Hematopoietic multipotent progenitor cell treated with erythropoietin and hydrocortisone succinate and interleukin-3 and kit ligand, for 17 days (in vitro differentiated cells): ENCODE data around the gene RINL.
"Not testable (repeated sequence)": the region's sequence is repeated elsewhere in the genome, so short reads cannot be mapped to it uniquely, and the experiment has no call there.

Experiments used
- DNase-seq: peaks from one replicate; pipeline ENCODE4 v3.0.0-alpha.2; 2015; ENCODE audit warnings: low spot score

RINL gene

GRCh38 chr19:38904581-38905539 is 26.8 kb upstream of the RINL start:
- DNase-seq = no peak

DNA sequence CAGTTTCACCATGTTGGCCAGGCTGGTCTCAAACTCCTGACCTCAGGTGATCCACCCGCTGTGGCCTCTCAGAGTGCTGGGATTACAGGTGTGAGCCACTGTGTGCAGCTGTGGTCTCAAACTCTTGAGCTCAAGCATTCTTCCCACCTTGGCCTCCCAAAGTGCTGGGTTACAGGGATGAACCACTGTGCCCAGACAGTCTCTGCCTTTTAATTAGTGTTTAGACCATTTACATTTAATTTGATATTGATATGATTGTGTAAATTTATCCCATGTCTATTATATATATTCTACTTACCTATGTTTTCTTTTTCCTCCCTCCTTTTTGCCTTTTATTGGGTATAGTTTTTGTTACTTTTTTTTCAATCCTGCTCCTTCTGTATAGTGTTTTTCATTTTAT is 23.6 kb upstream of the RINL start:
- no peak for DNase-seq

- peak; percentile 32 for DNase-seq
Observed at GRCh38 chr19:38900743-38901190, 22.7 kb upstream of the RINL start.

- DNase-seq = no peak
Observed at GRCh38 chr19:38900202-38900629, 22.1 kb upstream of the RINL start.

- peak; percentile 100 for DNase-seq
Observed at GRCh38 chr19:38899447-38900201, 21.5 kb upstream of the RINL start, which contains the start of the genes NFKBIB and SIRT2. Gene NFKBIB, plus strand, starts transcription at chr19:38899969. Its CDS starts 64 bp downstream, at chr19:38900033. Gene SIRT2, minus strand, starts transcription at chr19:38899618. Its CDS starts 97 bp downstream, at chr19:38899521.

GRCh38 chr19:38898788-38899446 is 20.8 kb upstream of the RINL start:
- no peak for DNase-seq

DNA sequence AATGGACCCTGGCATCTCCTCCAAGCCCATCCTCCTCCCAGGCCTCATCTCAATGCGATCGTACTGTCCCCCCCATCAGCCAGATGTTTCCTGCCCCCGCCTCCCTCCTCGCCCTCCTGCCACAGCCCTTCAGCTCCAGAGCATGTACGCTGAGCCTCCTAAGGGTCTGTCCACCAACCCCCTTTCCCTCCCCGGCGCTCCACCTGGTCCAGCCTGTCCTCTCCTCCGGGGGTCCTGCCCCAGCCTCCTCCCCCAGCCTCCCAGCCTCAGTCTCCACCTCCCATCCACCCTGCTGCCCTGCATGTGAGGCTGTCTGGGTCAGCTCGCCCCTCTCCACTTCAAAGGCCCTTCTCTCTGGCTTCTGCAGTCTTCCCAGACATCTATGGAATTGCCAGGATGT is 16.9 kb upstream of the RINL start:
- no peak for DNase-seq

GRCh38 chr19:38893341-38893771 is 15.3 kb upstream of the RINL start:
- DNase-seq = no peak

GRCh38 chr19:38892841-38893240 is 14.8 kb upstream of the RINL start:
- DNase-seq = no peak

- no peak for DNase-seq
Observed at GRCh38 chr19:38891771-38892170, 13.7 kb upstream of the RINL start.

DNA sequence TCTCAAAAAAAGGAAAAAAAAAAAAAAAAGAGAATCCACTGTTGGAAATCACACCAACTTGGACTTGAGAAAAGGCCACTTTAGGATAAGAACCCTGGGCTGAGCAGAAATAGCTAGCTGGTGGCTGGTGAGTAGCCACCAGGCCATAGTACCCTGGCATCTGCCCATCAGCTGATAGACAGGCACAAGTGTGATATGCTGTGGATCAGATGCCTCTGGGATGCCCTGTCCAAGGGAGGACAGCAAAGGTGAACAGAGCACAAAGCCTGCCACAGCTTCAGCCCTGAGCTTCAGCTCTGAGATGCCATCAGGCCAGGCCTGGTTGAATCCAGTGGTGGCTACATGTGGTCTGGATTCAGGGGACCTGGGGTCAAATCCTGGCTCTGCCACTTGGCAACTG is 12.6 kb upstream of the RINL start:
- DNase-seq = no peak

GRCh38 chr19:38889803-38890202 is 11.7 kb upstream of the RINL start:
- no peak for DNase-seq

- DNase-seq = no peak
Observed at GRCh38 chr19:38888876-38889275, 10.8 kb upstream of the RINL start.

DNA sequence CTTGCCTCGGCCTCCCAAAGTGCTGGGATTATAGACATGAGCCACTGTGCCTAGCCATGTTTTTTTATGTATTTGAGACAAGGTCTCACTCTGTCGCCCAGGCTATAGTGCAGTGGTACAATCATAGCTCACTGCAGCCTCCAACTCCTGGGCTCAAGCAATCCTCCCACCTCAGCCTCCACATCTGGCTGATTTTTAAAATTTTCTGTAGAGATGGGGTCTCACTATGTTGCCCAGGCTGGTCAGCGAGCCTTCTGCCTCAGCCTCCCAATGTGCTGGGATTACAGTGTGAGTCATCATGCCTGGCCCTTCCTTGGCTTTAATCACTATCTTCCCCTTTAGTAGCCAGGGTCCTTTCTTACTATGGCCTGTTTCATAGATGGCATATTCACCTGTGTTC is 6.6 kb upstream of the RINL start:
- DNase-seq = not testable (repeated sequence)

- no peak for DNase-seq
Observed at GRCh38 chr19:38883286-38883685, 5.2 kb upstream of the RINL start.

- DNase-seq = no peak
Observed at GRCh38 chr19:38880882-38881609, 3.0 kb upstream of the RINL start.

DNA sequence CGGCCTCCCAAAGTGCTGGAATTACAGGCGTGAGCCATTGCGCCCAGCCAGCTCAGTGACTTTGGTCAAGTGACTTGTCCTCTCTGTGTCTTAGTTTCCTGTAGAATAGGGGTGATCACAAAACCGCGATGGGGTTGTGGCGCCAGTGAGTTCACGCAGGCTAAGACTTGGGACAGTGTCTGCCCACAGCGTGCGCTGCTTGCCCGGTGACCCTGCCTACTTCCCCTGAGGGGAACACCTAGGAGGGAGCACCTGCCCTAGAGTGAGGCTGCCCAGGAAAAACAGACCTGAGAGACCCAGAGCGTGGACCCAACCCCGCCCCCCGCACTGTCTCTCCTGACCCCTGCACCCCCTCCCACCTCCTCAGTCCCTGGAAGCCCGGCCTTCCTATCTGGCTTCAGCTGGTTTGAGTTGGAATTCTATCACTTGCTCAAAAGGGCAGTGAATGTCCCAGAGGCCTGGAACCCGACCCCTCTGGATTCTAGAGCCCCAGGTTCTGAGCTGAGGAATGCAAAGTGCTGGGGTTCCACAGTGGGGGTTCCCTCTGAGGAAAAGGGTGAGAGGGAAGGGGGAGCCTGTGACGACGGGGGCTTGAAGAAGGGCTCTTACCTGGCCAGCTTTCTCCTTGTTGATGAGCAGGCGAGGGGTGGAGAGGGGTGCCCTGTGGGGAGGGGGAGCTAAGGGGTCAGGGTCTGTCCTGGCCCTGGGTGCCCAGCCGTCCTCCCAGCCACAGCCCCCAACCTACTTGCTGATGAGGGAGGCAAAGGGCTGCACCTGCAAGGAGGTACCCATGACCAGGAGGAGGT is 2.2 kb upstream of the RINL start:
- DNase-seq = no peak

DNA sequence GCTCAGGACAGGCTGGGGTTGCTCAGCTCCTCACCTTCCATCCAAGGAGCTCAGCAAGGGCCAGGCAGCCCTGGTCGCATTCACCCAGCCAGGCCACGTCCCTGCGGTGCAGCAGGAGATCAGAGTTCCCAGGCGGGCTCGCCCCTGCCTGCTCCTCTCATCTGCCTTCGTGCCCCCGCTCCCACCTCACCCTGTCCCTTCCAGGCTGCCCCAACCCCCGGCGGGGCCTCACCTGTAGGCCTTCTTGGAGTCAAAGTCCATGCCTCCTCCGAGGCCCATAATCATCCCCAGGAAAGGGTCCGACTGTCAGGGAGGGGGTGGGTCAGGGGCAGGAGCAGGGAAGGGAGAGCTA is 1.3 kb upstream of the RINL start:
- no peak for DNase-seq

GRCh38 chr19:38878575-38879399 is 712 bp upstream of the RINL start:
- DNase-seq = no peak
